Activated B cell treated with CpG ODN at 0.5 μM for 24 hours (primary cell): ENCODE results near the gene MYO1A. TPM values are rescaled to one million over a fixed set of nuclear protein-coding genes. Genes with fewer than 3 reads are reported as not detected.

Experiments
- ATAC-seq: fragments of 200-7000 bp; cut with Tn5 transposase; one replicate; pipeline ENCODE4 v1.10.0; 2021; ENCODE audit warnings: low read depth, mild to moderate bottlenecking, moderate library complexity
- CTCF ChIA-PET: fragments of 350-600 bp; sonication (Branson Sonifier 250); formaldehyde crosslinking; loops from one replicate; lab custom pipeline; 2021; ENCODE audit warnings: antibody characterized with exemption; lab: Charles Lee
- POLR2A ChIA-PET: fragments of 350-600 bp; sonication (Branson Sonifier 250); formaldehyde crosslinking; loops from one replicate; lab custom pipeline; 2021; ENCODE audit warnings: antibody characterized with exemption; lab: Charles Lee
- DNase-seq: peaks from one replicate; pipeline ENCODE4 v3.0.0; 2022
- H3K27ac Mint-ChIP-seq: one replicate; pipeline ENCODE4 v1.8.0; 2020; ENCODE audit warnings: mixed read lengths
- H3K27me3 Mint-ChIP-seq: one replicate; pipeline ENCODE4 v1.8.0; 2021; ENCODE audit warnings: mixed read lengths
- H3K36me3 Mint-ChIP-seq: one replicate; pipeline ENCODE4 v1.8.0; 2021; ENCODE audit warnings: low read depth, mixed read lengths
- H3K4me1 Mint-ChIP-seq: one replicate; pipeline ENCODE4 v1.8.0; 2021; ENCODE audit warnings: mixed read lengths
- H3K4me3 Mint-ChIP-seq: one replicate; pipeline ENCODE4 v1.8.0; 2020; ENCODE audit warnings: mild to moderate bottlenecking, mixed read lengths
- H3K9me3 Mint-ChIP-seq: one replicate; pipeline ENCODE4 v1.8.0; 2020; ENCODE audit warnings: mixed read lengths
- intact Hi-C: fragments of 100-400 bp; cut with micrococcal nuclease; formaldehyde crosslinking; loops from one replicate; pipeline ENCODE4 v1.15.1; 2024
- total RNA-seq: library from RNA; stranded (reverse); gene quantifications from 2 replicates; pipeline ENCODE4 v1.2.3, GENCODE V29; 2022
- TF ChIP-seq, protein P1 (sequence below): fragments of 200-600 bp; IDR thresholded peaks from one replicate; pipeline ENCODE4 v1.8.0; 2022; ENCODE audit warnings: antibody characterized with exemption, mild to moderate bottlenecking

The MYO1A gene
- total RNA-seq, 1 donor from 2014 or later = 0.71 TPM

DNA sequence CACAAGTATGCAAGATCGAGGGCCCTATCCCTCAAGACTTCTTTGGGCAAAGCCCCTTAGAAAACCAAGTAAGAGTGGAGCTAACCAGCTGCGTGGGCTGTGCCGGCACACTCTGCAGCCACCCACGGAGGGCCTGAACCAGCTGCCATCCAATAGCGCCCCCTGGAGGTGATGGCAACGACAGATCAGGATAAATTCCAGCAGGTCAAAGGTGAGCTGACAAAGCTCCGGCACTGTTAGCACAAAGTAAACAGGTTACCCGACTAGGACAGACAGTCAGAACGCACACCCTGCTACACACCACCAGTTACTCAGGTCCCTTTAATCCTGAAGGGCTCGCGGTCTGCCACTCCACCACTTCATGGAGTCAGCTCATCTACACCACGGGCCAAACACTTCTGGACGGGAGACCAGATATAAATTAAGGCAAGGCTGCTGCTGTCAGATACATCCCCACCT, 48.5 kb downstream of the MYO1A start:
- no peak for ATAC-seq
- POLR2A ChIA-PET = interaction anchor here (0.5 to 1.0 kb wide), 2 partner anchors 85 to 110 kb away, joined by 3 to 9 read pairs; partner anchors contain the start of gene STAT6
- TF ChIP-seq, protein P1, sequence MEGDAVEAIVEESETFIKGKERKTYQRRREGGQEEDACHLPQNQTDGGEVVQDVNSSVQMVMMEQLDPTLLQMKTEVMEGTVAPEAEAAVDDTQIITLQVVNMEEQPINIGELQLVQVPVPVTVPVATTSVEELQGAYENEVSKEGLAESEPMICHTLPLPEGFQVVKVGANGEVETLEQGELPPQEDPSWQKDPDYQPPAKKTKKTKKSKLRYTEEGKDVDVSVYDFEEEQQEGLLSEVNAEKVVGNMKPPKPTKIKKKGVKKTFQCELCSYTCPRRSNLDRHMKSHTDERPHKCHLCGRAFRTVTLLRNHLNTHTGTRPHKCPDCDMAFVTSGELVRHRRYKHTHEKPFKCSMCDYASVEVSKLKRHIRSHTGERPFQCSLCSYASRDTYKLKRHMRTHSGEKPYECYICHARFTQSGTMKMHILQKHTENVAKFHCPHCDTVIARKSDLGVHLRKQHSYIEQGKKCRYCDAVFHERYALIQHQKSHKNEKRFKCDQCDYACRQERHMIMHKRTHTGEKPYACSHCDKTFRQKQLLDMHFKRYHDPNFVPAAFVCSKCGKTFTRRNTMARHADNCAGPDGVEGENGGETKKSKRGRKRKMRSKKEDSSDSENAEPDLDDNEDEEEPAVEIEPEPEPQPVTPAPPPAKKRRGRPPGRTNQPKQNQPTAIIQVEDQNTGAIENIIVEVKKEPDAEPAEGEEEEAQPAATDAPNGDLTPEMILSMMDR = no peak

DNA sequence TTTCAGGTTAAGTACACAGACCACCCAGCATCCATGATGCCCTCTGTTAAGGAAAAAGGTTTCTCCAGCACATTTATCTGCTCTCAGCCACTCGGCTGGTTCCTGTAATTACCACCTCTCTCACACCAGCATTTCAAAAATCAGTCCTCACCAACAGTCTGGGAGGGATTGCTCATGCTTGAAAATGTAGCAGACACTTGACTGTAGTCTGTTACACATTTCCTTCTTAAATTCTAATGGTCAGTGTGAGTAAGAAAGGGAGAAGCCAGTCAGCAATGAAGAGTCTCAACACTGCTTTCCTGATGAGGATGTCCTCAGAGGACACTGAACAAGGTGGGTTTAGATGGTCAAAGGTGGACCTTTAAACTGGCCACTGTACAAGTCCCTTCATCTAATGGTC, 49.5 kb downstream of the MYO1A start:
- Mint-ChIP-seq H3K36me3 (peaks cover 67% of the 10 kb centered on the region), H3K27ac (no peak overlapping the region), H3K27me3 (no peaks in the 10 kb centered on the region), H3K4me1 (peaks cover 48% of the 10 kb centered on the region), H3K9me3 (no peaks in the 10 kb centered on the region), H3K4me3 (no peak overlapping the region)
- no peak for ATAC-seq
- TF ChIP-seq, protein P1 = no peak
- DNase-seq = no peak
- intact Hi-C loops = no loop called here
- CTCF ChIA-PET = interaction anchor here (1.2 to 2.3 kb wide), 2 partner anchors 242 to 364 kb away, joined by 5 to 20 read pairs; no protein-coding TSS in a partner anchor
- POLR2A ChIA-PET = interaction anchor here (0.6 kb wide), 1 partner anchor 515 kb away, joined by 3 read pairs; no protein-coding TSS in a partner anchor

More for the DNA sequence above, 48.5 kb downstream of the MYO1A start:
- DNase-seq = peak; percentile 46
- H3K36me3 Mint-ChIP-seq = peaks cover 60% of the 10 kb centered on the region
- intact Hi-C loops = no loop called here
- CTCF ChIA-PET = interaction anchor here (0.8 to 2.3 kb wide), 12 partner anchors 12 to 365 kb away, joined by 3 to 20 read pairs (median 4); partner anchors contain the start of genes HSD17B6, NEMP1 and STAT6
- H3K9me3 Mint-ChIP-seq = no peaks in the 10 kb centered on the region
- H3K4me3 Mint-ChIP-seq = no peak overlapping the region
- H3K27ac Mint-ChIP-seq = no peak overlapping the region
- H3K4me1 Mint-ChIP-seq = peaks cover 54% of the 10 kb centered on the region
- H3K27me3 Mint-ChIP-seq = no peaks in the 10 kb centered on the region

DNA sequence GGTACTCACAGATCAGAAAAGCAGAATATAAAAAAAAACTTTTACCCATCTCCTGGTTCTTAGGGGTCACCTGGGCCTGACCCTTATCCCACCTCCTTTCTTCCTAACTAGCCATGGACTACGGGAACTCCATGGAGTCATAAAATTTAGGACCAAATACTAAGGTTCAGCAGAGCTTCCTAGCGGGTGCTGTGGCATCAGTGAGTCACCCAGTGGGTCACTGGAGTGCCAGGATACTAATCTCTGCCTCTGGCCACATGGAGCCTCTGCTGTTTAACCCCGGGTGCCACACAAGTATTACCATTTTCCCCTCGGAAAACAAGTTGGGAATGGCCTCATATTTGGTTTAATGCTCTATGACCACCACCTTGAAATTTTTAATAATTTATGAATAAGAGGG, 50.5 kb downstream of the MYO1A start:
- no peak for ATAC-seq
- Mint-ChIP-seq H3K27ac (peak overlapping the region; percentile 82), H3K9me3 (no peaks in the 10 kb centered on the region), H3K27me3 (no peaks in the 10 kb centered on the region), H3K4me3 (peak overlapping the region; percentile 20), H3K36me3 (peaks cover 68% of the 10 kb centered on the region), H3K4me1 (peaks cover 41% of the 10 kb centered on the region)
- TF ChIP-seq, protein P1 = no peak
- no peak for DNase-seq
- ChIA-PET CTCF (interaction anchor here (0.8 to 3.9 kb wide), 3 partner anchors 12 to 241 kb away, joined by 3 to 23 read pairs (median 3); no protein-coding TSS in a partner anchor), POLR2A (interaction anchor here (0.8 to 1.1 kb wide), 4 partner anchors 89 to 363 kb away, joined by 3 to 6 read pairs (median 3); partner anchors contain the start of genes NAB2, PTGES3 and STAT6)
- intact Hi-C loops = no loop called here

DNA sequence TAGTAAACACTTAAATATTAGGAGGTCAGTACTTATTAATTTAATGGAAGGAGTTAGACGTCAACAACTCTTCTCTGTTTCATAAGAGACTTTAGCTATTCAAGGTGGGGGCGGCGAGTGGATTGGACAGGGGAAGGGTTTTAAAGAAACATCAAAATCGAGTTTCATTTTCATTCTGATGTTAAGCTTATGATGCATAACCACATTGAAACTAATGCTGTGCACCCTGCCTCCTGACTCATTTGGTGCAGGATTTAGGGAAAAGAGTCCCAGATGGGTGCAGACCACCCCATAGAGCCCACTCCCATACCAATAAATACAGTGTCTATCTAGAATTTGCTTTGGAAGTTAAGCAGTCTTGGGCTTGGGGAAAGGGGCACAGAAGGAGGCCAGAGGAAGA, 50.9 kb downstream of the MYO1A start:
- CTCF ChIA-PET = interaction anchor here (0.8 to 3.9 kb wide), 3 partner anchors 11 to 241 kb away, joined by 3 to 23 read pairs (median 3); no protein-coding TSS in a partner anchor
- DNase-seq (no peak), ATAC-seq (peak; percentile 86)
- POLR2A ChIA-PET = interaction anchor here (0.8 to 1.1 kb wide), 4 partner anchors 90 to 362 kb away, joined by 3 to 6 read pairs (median 3); partner anchors contain the start of genes NAB2, PTGES3 and STAT6
- intact Hi-C loops = no loop called here
- Mint-ChIP-seq H3K4me1 (peaks cover 38% of the 10 kb centered on the region), H3K9me3 (no peaks in the 10 kb centered on the region), H3K4me3 (peak overlapping the region; percentile 20), H3K27ac (peak overlapping the region; percentile 82), H3K27me3 (no peaks in the 10 kb centered on the region), H3K36me3 (peaks cover 63% of the 10 kb centered on the region)
- TF ChIP-seq, protein P1 = no peak

DNA sequence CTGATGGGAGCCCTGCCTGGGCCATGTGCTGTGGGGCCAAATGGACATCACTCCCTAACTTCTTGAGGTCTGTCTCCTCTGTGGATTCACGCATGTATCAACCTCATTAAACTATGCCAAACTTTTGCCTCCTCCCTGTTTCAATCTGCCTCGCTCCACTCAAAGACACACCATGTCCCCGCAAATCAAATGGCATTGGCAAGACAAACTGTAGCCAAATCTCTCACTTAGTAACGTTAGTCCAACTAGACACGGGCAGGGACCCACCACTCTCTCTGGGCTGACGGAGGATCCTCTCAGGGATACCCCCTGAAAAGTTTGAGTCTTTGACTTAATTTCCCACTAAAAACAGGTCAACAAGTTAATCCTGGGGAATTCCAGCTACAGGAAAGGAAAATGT, 51.6 kb downstream of the MYO1A start:
- H3K9me3 Mint-ChIP-seq = no peaks in the 10 kb centered on the region
- H3K4me3 Mint-ChIP-seq = no peak overlapping the region
- ChIA-PET POLR2A (interaction anchor here (1.0 to 1.1 kb wide), 2 partner anchors 114 to 310 kb away, joined by 3 to 6 read pairs; partner anchors contain the start of genes PTGES3 and STAT6), CTCF (interaction anchor here (0.8 to 3.9 kb wide), 3 partner anchors 10 to 240 kb away, joined by 3 to 23 read pairs (median 3); no protein-coding TSS in a partner anchor)
- H3K4me1 Mint-ChIP-seq = peaks cover 38% of the 10 kb centered on the region
- ATAC-seq (no peak), DNase-seq (no peak)
- peak overlapping the region; percentile 82 for H3K27ac Mint-ChIP-seq
- H3K27me3 Mint-ChIP-seq = no peaks in the 10 kb centered on the region
- TF ChIP-seq, protein P1 = no peak
- intact Hi-C loops = no loop called here
- peaks cover 56% of the 10 kb centered on the region for H3K36me3 Mint-ChIP-seq
